Astrocyte (in vitro differentiated cells and primary cell): ENCODE measurements around the gene DHRS7B.

Source experiments
- EZH2 ChIP-seq: IDR thresholded peaks from 2 replicates; pipeline ENCODE4 v1.6.1; 2012; ENCODE audit warnings: mild to moderate bottlenecking, low read length, inconsistent platforms; ENCODE audit not compliant: insufficient read depth
- TF ChIP-seq, protein P1 (sequence below): IDR thresholded peaks from 2 replicates; pipeline ENCODE4 v1.5.1; 2011; ENCODE audit warnings: low read depth, mild to moderate bottlenecking, inconsistent platforms, low read length, moderate library complexity; ENCODE audit not compliant: insufficient read depth

DNA sequence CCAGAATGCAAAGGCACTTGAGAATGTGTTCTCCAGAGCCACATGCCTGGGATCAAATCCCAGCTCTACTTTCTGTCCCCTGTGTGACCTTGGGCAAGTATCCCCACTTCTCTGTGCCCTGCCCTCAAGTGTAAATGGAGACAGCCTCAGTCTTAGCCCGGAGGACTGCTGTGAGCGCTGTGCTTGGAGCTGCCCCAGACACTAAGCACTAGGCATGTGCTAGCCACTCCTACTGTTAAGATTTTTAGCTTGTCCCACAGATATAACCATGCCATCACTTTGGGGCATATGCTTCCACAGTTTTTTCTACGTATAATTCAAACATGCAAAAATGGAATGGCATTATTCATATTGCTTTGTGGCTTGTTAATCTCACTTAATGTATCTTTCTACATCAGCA, 57.8 kb downstream of the DHRS7B start:
- TF ChIP-seq, protein P1, sequence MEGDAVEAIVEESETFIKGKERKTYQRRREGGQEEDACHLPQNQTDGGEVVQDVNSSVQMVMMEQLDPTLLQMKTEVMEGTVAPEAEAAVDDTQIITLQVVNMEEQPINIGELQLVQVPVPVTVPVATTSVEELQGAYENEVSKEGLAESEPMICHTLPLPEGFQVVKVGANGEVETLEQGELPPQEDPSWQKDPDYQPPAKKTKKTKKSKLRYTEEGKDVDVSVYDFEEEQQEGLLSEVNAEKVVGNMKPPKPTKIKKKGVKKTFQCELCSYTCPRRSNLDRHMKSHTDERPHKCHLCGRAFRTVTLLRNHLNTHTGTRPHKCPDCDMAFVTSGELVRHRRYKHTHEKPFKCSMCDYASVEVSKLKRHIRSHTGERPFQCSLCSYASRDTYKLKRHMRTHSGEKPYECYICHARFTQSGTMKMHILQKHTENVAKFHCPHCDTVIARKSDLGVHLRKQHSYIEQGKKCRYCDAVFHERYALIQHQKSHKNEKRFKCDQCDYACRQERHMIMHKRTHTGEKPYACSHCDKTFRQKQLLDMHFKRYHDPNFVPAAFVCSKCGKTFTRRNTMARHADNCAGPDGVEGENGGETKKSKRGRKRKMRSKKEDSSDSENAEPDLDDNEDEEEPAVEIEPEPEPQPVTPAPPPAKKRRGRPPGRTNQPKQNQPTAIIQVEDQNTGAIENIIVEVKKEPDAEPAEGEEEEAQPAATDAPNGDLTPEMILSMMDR: no peak
- TF ChIP-seq EZH2: no peak
